LNCAP (cell line): ENCODE results near the gene PVALB.

ENCODE experiments used
- TF ChIP-seq, protein P1 (sequence below): fragments of 450-650 bp; IDR thresholded peaks from 2 replicates; pipeline ENCODE4 v1.5.1; 2017; ENCODE audit warnings: mild to moderate bottlenecking

The PVALB gene

DNA sequence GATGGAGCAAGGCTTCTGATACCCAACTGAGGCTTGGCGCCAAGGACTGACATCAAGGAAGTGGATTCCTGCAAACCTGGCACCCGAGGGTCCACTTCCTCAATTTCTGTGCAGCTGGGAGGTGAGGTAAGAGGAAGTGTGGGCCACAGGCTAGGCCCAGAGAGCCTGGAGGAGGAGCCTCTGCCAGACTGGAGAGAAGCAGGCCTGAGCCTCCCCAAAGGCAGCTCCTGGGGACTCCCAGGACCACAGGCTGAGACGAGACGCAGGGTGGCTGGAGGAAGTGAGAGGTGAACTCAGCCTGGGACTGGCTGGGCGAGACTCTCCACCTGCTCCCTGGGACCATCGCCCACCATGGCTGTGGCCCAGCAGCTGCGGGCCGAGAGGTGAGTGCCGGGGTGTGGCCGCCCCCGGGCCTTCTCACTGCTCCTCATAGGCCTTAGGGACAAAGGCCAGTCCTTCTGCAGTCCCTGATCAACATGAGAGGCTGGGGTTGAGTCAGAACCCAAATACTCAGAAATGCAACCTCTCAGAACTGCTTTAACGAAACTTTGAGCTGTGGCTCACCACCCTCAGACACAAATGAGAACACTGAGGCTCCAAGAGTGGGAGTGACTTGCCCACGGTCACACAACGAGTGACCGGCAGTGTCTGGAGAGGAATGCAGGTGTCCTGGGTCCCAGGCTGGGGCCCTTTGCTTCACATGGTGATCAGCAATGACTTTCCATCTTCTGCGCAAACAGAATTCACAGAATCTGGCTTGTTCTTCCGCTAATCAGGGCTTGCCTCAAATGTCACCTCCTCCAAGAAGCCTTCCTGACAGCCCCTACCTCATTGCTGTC lies 44.2 kb upstream of the PVALB start, which contains the start of gene NCF4:
Gene NCF4, plus strand, starts transcription at position 186 of the 839 bp plus-strand sequence. Its CDS starts 166 bp downstream, at position 352.
- TF ChIP-seq, protein P1, sequence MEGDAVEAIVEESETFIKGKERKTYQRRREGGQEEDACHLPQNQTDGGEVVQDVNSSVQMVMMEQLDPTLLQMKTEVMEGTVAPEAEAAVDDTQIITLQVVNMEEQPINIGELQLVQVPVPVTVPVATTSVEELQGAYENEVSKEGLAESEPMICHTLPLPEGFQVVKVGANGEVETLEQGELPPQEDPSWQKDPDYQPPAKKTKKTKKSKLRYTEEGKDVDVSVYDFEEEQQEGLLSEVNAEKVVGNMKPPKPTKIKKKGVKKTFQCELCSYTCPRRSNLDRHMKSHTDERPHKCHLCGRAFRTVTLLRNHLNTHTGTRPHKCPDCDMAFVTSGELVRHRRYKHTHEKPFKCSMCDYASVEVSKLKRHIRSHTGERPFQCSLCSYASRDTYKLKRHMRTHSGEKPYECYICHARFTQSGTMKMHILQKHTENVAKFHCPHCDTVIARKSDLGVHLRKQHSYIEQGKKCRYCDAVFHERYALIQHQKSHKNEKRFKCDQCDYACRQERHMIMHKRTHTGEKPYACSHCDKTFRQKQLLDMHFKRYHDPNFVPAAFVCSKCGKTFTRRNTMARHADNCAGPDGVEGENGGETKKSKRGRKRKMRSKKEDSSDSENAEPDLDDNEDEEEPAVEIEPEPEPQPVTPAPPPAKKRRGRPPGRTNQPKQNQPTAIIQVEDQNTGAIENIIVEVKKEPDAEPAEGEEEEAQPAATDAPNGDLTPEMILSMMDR = no peak

DNA sequence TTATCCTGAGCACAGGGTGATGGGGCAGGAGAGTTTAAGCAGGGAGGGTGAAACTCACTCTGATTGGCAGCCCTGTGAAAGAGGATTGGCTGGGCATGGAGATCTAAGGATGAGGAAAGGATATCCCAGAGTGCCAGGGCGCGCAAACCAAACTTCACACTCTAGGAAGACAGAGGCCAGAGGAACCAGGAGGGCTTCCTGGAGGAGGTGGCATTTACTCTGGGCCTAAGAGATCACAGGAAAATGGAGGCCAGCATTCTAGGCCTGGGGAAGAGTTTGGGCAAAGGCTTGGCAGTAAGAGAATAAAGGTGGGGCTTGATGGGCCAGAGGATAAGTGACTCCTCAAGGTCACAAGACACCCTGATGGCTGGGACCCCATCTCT lies 43.6 kb upstream of the PVALB start:
- TF ChIP-seq, protein P1 = no peak

DNA sequence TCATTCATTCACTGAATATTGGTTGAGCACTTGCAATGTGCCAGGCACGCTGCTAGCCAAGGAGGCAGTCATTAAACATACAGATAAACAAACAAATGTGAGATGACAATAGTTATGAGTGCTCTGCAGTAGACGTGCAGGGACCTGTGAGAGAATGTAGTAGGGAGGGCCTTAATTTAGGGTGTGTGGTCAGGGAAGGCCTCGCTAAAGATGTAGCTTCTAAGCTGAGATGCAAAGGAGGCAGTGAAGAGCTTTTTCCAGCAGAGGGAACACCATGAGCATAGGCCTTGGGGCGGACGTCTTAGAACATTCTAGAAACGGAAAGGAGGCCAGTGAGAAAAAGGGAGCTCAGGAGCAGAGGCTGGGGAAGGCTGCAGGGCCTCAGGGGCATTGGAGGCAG lies 43.2 kb upstream of the PVALB start:
- TF ChIP-seq, protein P1 = no peak

DNA sequence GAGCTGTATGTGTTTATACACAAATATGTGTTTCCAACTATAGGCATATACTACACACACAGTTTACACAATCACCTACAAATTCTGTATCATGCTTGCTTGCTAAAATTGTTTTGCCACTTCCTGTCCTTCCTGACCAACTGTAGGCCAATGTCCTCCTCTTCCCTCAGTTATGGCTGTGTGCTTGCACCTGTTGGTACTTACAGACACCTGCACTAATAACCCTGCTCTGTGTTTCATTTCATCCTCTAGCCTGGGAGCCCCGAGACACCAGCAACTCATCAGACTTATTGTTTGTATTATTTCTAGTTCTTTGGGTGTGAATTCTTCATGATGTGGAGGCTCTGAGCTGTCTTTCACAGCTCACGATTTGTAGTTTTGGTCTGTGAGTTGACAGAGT lies 42.1 kb upstream of the PVALB start:
- TF ChIP-seq, protein P1 = no peak

DNA sequence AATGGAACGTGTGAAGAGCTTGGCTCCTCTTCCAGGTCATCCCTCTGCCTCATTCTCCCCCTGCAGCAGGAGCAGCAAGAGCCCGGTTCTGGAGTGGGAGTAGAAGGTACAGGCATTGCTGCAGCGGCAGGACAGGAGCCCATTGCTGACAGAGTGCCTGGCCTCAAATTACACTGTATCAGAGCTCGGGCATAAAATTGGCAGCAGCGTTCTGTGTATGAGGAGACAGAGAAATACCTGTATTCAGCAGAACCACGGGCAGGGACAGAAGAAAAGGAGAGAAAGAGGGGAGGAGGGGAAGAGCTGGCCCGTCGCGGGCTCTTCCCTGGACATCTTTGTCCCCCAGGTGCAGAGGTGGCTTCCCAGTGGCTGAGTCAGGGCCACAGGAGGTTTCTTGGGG lies 41.3 kb upstream of the PVALB start:
- TF ChIP-seq, protein P1 = no peak

DNA sequence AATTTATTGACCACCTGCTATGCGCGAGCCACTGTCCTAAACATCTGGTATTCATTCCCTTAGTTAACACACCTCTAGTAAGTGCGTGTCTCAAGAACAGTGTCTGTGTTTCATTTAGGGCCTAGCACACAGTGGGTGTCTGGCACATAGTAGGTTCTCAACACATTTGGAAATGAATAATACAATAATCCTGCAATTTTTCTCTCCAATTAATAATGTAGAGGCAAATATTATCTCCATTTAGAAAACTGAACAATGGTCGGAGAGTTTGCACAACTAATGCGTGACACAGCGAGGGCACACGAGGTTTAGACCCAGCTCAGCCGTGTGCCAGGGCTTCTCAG lies 39.9 kb upstream of the PVALB start:
- TF ChIP-seq, protein P1 = no peak

DNA sequence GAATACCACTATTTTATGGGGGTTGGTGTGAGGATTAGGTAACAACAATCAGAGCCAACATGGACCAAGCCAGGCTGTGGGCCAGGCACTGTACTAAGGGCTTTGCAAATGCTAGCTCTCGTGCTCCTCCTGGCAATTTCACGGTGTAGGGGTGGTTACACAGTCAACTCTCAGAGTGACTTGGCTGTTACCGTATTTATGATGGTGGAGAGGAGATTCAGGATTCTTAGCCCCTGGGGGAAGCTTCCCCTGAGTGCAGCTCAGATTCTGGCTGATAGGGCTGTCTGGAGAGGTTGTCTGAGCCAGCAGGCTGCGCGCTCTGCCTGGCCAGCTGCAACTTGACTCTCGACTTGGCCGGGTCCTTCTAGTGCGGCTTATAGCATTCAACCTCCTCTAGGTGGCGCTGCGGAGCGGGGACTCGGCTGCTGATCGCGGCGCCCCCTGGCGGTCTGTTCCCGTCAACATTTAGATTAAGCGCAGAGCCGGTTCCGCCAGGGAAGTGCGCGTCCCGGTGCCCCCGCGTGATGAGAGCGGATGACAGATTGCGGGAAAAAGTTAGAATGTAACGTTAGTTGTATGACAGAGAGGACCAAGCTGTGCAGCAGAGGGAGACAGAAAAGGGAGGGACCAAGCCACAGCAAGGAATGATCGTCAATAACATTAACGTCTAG lies 39.4 kb upstream of the PVALB start:
- TF ChIP-seq, protein P1 = peak; percentile 100
